Thyroid gland (tissue), 4 donors: Measurements from ENCODE around the gene IGF2BP1. TPM values are rescaled to one million over a fixed set of nuclear protein-coding genes. Genes with fewer than 3 reads are reported as not detected.

Experiments used
- DNase-seq, 2 donors: peaks; one replicate each; pipeline ENCODE4 v3.0.0-alpha.2; 2019
- H3K27ac ChIP-seq, 3 donors: fragments of 200-600 bp; sonication (generic); 1 replicate in 2 of 3; 2 replicates in 1 of 3; pipeline ENCODE4 v1.5.1; 2016 to 2019; ENCODE audit warnings: mild to moderate bottlenecking in 1 of 3, moderate library complexity in 1 of 3
- H3K27me3 ChIP-seq: fragments of 200-600 bp; sonication (generic); one replicate; pipeline ENCODE4 v1.5.1; 2019
- H3K36me3 ChIP-seq, 2 donors: fragments of 200-600 bp; sonication (generic); one replicate each; pipeline ENCODE4 v1.5.1; 2016 to 2019
- H3K4me1 ChIP-seq, 2 donors: fragments of 200-600 bp; sonication (generic); one replicate each; pipeline ENCODE4 v1.5.1; 2017 to 2019
- H3K4me3 ChIP-seq, 3 donors: fragments of 200-600 bp; sonication (generic); replicated peaks in 1 of 3; 1 replicate in 2 of 3; 2 replicates in 1 of 3; pipeline ENCODE4 v1.5.1; 2016; ENCODE audit warnings: mild to moderate bottlenecking in 1 of 3
- H3K9me3 ChIP-seq: fragments of 200-600 bp; sonication (generic); one replicate; pipeline ENCODE4 v1.5.1; 2017
- CTCF ChIP-seq, 6 experiments: fragments of 200-600 bp in 3 of 6; fragments of 450-650 bp in 3 of 6; sonication (generic) in 3 of 6; IDR thresholded peaks; one replicate each; pipeline ENCODE4 v1.5.1; 2016 to 2019; ENCODE audit warnings: antibody characterized with exemption in 6 of 6, mild to moderate bottlenecking in 2 of 6, inconsistent platforms in 1 of 6, moderate library complexity in 1 of 6
- POLR2A ChIP-seq, 2 donors: fragments of 450-650 bp; IDR thresholded peaks; one replicate each; pipeline ENCODE4 v1.6.1; 2017; ENCODE audit warnings: antibody characterized with exemption in 2 of 2, mild to moderate bottlenecking in 2 of 2, moderate library complexity in 1 of 2
- WGBS, 2 donors: methylation state at CpG; one replicate each; pipeline ENCODE4 v1.1.5; 2017; 5-methylcytosine and 5-hydroxymethylcytosine counted together
- intact Hi-C: fragments of 100-400 bp; cut with DNase I; formaldehyde crosslinking; loops from one replicate; pipeline ENCODE4 v1.15.1; 2023
- total RNA-seq, 4 donors: library from RNA; depleted of rRNA; stranded (reverse); fragments of >200 nt; gene quantifications; one replicate each; pipeline ENCODE4 v1.2.3, GENCODE V29; 2016

The IGF2BP1 gene
- total RNA-seq, 4 donors from 2014 or later = 0.33 to 0.94 TPM; not detected in 2

DNA sequence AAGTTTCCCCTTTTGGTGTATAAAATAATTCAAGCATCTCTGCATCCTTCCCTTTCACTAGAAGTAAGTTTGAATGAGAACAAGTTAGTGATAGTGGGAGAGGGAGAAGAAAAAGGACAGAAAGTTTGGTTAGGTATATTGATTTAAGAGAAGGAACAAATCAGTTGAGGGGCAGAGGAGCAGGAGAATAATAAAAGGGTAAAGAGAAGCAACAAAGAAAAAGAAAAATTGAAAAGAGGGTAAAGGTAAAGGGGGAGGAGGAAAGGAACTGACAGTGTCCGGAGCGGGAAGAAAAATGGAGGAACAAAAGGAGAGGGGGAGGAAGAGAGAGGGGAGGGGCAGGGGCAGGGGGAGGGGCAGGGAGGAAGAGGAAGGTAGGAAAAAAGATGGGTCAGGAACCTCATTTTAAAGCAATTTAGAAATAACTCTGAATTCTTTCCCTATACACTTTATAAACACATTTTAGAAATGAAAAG lies 6.3 kb upstream of the IGF2BP1 start:
- peaks cover 43% of the 10 kb centered on the region for H3K27me3 ChIP-seq

DNA sequence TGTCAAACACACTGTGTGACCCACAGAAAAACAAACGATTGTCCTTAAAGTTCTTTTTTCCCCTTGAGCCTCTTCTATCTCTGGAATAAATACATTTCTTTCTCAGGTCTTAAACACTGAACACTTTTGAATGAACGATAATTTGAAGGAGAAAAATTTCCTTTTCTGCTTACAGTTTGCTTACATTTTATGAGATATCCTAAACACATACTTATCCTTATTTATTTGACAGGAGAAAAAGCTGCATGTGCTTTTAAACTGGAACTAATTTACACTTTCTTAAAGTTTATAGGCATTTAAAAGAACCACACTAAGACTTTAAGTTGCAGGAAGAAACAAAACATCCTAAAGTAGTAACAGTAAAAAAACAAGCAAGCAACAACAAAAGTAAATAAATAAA lies 4.7 kb upstream of the IGF2BP1 start:
- TF ChIP-seq CTCF (IDR thresholded peaks at IDR 0.05) (no peak), POLR2A (IDR thresholded peaks at IDR 0.05) (no peak)
- Histone ChIP-seq H3K4me1 (peaks cover 5 to 17% of the 10 kb centered on the region in 2 donors), H3K27ac (no peak overlapping the region), H3K4me3 (no peak overlapping the region), H3K27me3 (peaks cover 57% of the 10 kb centered on the region), H3K36me3 (no peaks in the 10 kb centered on the region), H3K9me3 (no peaks in the 10 kb centered on the region)
- intact Hi-C loops = loop anchor here (10.0 kb wide), 2 partner anchors 258 to 398 kb away; partner anchors contain the start of genes HOXB3 and HOXB5
- DNase-seq = no peak
- 72 to 74% methylated on average over 2 of the region's 2 CpGs for WGBS, 2 donors

More for the DNA sequence above, 6.3 kb upstream of the IGF2BP1 start:
- DNase-seq = no peak
- Histone ChIP-seq H3K9me3 (no peaks in the 10 kb centered on the region), H3K36me3 (no peaks in the 10 kb centered on the region), H3K27ac (no peak overlapping the region), H3K4me1 (peaks cover 0 to 2% of the 10 kb centered on the region in 2 donors), H3K4me3 (no peak overlapping the region)
- no peak for TF ChIP-seq CTCF (IDR thresholded peaks at IDR 0.05)
- intact Hi-C loops = loop anchor here (10.0 kb wide), 2 partner anchors 256 to 396 kb away; partner anchors contain the start of genes HOXB3 and HOXB5
- 37 to 52% methylated on average over 2 of the region's 2 CpGs for WGBS, 2 donors

DNA sequence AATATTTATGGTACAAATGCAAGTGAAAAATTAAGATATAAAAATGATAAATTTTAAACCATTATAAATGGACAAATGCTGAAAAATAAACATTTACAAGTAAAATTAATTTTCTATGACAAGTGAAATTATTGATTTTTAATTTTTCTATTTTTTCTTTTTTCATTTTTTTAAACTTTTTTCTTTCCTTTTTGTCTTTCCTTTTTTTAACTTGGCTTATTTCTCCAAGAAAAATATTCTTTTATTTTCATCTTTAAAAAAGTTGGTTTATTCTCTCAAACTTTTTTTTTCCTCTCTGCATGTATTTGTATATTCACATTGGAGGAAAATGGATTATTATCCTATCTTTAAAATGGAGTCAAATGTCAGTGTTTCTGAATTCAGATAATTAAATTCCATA lies 3.9 kb upstream of the IGF2BP1 start:
- no peak overlapping the region for H3K27ac ChIP-seq
- intact Hi-C loops = loop anchor here (10.0 kb wide), 2 partner anchors 259 to 399 kb away; partner anchors contain the start of genes HOXB3 and HOXB5
- DNase-seq = no peak
- peaks cover 9 to 26% of the 10 kb centered on the region in 2 donors for H3K4me1 ChIP-seq
- H3K9me3 ChIP-seq = no peaks in the 10 kb centered on the region
- H3K4me3 ChIP-seq = no peak overlapping the region
- TF ChIP-seq CTCF (IDR thresholded peaks at IDR 0.05) (no peak), POLR2A (IDR thresholded peaks at IDR 0.05) (no peak)
- H3K36me3 ChIP-seq = no peaks in the 10 kb centered on the region
- peaks cover 64% of the 10 kb centered on the region for H3K27me3 ChIP-seq

DNA sequence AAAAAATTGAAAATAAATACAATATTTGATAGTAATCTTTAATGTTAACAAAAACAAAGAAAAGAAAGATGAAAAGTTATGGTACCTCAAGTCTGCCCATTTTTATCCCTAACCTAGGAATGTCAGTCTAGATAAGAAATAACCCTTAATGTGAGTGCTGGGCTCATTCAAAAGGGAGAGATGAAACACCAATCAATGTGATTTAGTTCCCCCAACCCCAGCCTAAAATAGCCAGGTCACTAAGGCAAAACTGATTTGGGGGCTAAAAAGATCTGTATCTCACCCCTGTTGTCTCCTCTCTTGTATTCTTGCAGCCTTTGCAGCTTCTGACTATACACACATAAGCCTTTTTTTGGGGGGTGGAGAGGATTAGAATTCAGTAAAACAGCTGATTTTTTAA lies 3.2 kb upstream of the IGF2BP1 start:
- TF ChIP-seq CTCF (IDR thresholded peaks at IDR 0.05) (no peak), POLR2A (IDR thresholded peaks at IDR 0.05) (no peak)
- Histone ChIP-seq H3K4me1 (peaks cover 9 to 28% of the 10 kb centered on the region in 2 donors), H3K27me3 (peaks cover 69% of the 10 kb centered on the region), H3K9me3 (no peaks in the 10 kb centered on the region), H3K36me3 (no peaks in the 10 kb centered on the region), H3K27ac (no peak overlapping the region), H3K4me3 (no peak overlapping the region)
- no peak for DNase-seq
- intact Hi-C loops = loop anchor here (10.0 kb wide), 2 partner anchors 259 to 399 kb away; partner anchors contain the start of genes HOXB3 and HOXB5

- no peak overlapping the region for H3K4me3 ChIP-seq
- H3K9me3 ChIP-seq = no peaks in the 10 kb centered on the region
- 53 to 62% methylated on average over 3 of the region's 3 CpGs for WGBS, 2 donors
- H3K27me3 ChIP-seq = peaks cover 73% of the 10 kb centered on the region
- no peak overlapping the region for H3K27ac ChIP-seq
- DNase-seq = no peak
- no peaks in the 10 kb centered on the region for H3K36me3 ChIP-seq
- intact Hi-C loops = loop anchor here (10.0 kb wide), 2 partner anchors 260 to 400 kb away; partner anchors contain the start of genes HOXB3 and HOXB5
- TF ChIP-seq CTCF (IDR thresholded peaks at IDR 0.05) (no peak), POLR2A (IDR thresholded peaks at IDR 0.05) (no peak)
- peaks cover 9 to 28% of the 10 kb centered on the region in 2 donors for H3K4me1 ChIP-seq
These were observed 2.5 kb upstream of the IGF2BP1 start for GRCh38 chr17:48994549-48995303.
